Panc1 (cell line): ENCODE measurements around the gene NSD1. TPM values are rescaled to one million over a fixed set of nuclear protein-coding genes. Genes with fewer than 3 reads are reported as not detected.

ENCODE experiments used
- ATAC-seq: fragments of 200-7000 bp; cut with Tn5 transposase; 2 replicates; pipeline ENCODE4 v1.9.1; 2020; ENCODE audit warnings: mild to moderate bottlenecking, moderate library complexity
- BruUV-seq: library from RNA; stranded (reverse); fragments of 400-500 nt; replicated peaks from 2 replicates; lab custom pipeline; 2021; lab: Mats Ljungman, UMichigan
- CTCF ChIA-PET: fragments of 300-600 bp; sonication (Branson Sonifier 250); formaldehyde crosslinking; loops from one replicate; lab custom pipeline; 2022; ENCODE audit warnings: antibody characterized with exemption; lab: Charles Lee
- POLR2A ChIA-PET: fragments of 300-600 bp; sonication (Branson Sonifier 250); formaldehyde crosslinking; loops from one replicate; lab custom pipeline; 2022; ENCODE audit warnings: antibody characterized with exemption; lab: Charles Lee
- DNase-seq: peaks from one replicate; pipeline ENCODE4 v3.0.0-alpha.2; 2010; ENCODE audit warnings: low read depth, low spot score
- H3K27ac ChIP-seq: 2 replicates; pipeline ENCODE4 v1.5.1; 2011; ENCODE audit warnings: mild to moderate bottlenecking, low read length, inconsistent platforms
- H3K27me3 ChIP-seq: fragments of 200-500 bp; sonication (Bioruptor generic); 2 replicates; pipeline ENCODE4 v1.6.0; 2014; ENCODE audit warnings: low read length, inconsistent platforms; ENCODE audit not compliant: control insufficient read depth, insufficient read depth
- H3K36me3 ChIP-seq: fragments of 200-500 bp; sonication (Bioruptor generic); 2 replicates; pipeline ENCODE4 v1.5.1; 2014; ENCODE audit warnings: inconsistent platforms, mild to moderate bottlenecking, low read length, moderate library complexity; ENCODE audit not compliant: control insufficient read depth, insufficient read depth
- H3K4me1 ChIP-seq: 2 replicates; pipeline ENCODE4 v1.5.1; 2011; ENCODE audit warnings: inconsistent platforms, mild to moderate bottlenecking, low read length, moderate library complexity; ENCODE audit not compliant: control insufficient read depth, insufficient read depth
- H3K4me3 ChIP-seq, 2 experiments: 2 replicates each; pipeline ENCODE4 v1.5.1; 2011 to 2012; ENCODE audit warnings: low read depth in 2 of 2, low read length in 2 of 2, mild to moderate bottlenecking in 2 of 2, inconsistent platforms in 1 of 2, moderate library complexity in 1 of 2
- H3K9me3 ChIP-seq: fragments of 200-500 bp; sonication (Bioruptor generic); 2 replicates; pipeline ENCODE4 v1.5.1; 2014; ENCODE audit warnings: low read depth, mild to moderate bottlenecking, inconsistent platforms, low read length, moderate library complexity; ENCODE audit not compliant: control insufficient read depth, insufficient read depth
- CTCF ChIP-seq: fragments of 450-650 bp; IDR thresholded peaks from 2 replicates; pipeline ENCODE4 v1.5.1; 2017; ENCODE audit warnings: mild to moderate bottlenecking
- POLR2AphosphoS5 ChIP-seq: IDR thresholded peaks from 2 replicates; pipeline ENCODE4 v1.6.1; 2012; ENCODE audit warnings: mild to moderate bottlenecking, low read depth, low read length, moderate library complexity
- REST ChIP-seq, 2 experiments: IDR thresholded peaks; 2 replicates each; pipeline ENCODE4 v1.6.1; 2011 to 2012; ENCODE audit warnings: low read depth in 2 of 2, control low read depth in 1 of 2, low read length in 1 of 2, mild to moderate bottlenecking in 1 of 2, moderate library complexity in 1 of 2; ENCODE audit not compliant: insufficient read depth in 1 of 2
- SIN3A ChIP-seq: IDR thresholded peaks from 2 replicates; pipeline ENCODE4 v1.6.1; 2012; ENCODE audit warnings: low read depth, mild to moderate bottlenecking, low read length, moderate library complexity, borderline replicate concordance; ENCODE audit not compliant: insufficient read depth
- TCF7L2 ChIP-seq: IDR thresholded peaks from 2 replicates; pipeline ENCODE4 v1.6.1; 2011; ENCODE audit warnings: mild to moderate bottlenecking, low read depth, low read length, inconsistent platforms
- in situ Hi-C: cut with HindIII; loops from 2 replicates; pipeline ENCODE4 v1.10.0; 2016; ENCODE audit warnings: low sequenced_read_pairs, low pct_unique_long_range_greater_than_20kb
- intact Hi-C: fragments of 100-400 bp; cut with micrococcal nuclease; formaldehyde crosslinking; loops from one replicate; pipeline ENCODE4 v1.10.0; 2022; ENCODE audit not compliant: unreplicated experiment
- total RNA-seq: library from RNA; stranded (reverse); gene quantifications from one replicate; pipeline ENCODE4 v1.2.1, GENCODE V29; 2021; ENCODE audit not compliant: unreplicated experiment

NSD1 gene
- total RNA-seq, 1 experiment from 2014 or later = 58.7 TPM

GRCh38 chr5:177306674-177307543 is 173.3 kb downstream of the NSD1 start:
- Histone ChIP-seq H3K9me3 (no peaks in the 10 kb centered on the region), H3K27me3 (no peaks in the 10 kb centered on the region), H3K4me1 (peaks cover 27% of the 10 kb centered on the region), H3K36me3 (no peaks in the 10 kb centered on the region; the same call in none of the 2 replicates), H3K27ac (no peak overlapping the region; the same call in 1 of the 2 replicates), H3K4me3 (no peak overlapping the region)
- CTCF ChIA-PET = no interaction called here
- in situ Hi-C loops = no loop called here
- ATAC-seq (no peak), DNase-seq (no peak)
- intact Hi-C loops = no loop called here
- no TSS peak for BruUV-seq
- POLR2A ChIA-PET = no interaction called here
- no peak for TF ChIP-seq TCF7L2
- 0 out of 2 replicates have a peak, but pooled peaks have one; percentile 17 for TF ChIP-seq CTCF
- no peak for TF ChIP-seq REST (IDR thresholded peaks at IDR 0.05; ENCODE audit: insufficient read depth in 1 of 2, low read depth in 2 of 2, low read length in 1 of 2)
- peak; percentile 42; the same call in 1 of the 2 replicates for TF ChIP-seq POLR2AphosphoS5
- no peak for TF ChIP-seq SIN3A

DNA sequence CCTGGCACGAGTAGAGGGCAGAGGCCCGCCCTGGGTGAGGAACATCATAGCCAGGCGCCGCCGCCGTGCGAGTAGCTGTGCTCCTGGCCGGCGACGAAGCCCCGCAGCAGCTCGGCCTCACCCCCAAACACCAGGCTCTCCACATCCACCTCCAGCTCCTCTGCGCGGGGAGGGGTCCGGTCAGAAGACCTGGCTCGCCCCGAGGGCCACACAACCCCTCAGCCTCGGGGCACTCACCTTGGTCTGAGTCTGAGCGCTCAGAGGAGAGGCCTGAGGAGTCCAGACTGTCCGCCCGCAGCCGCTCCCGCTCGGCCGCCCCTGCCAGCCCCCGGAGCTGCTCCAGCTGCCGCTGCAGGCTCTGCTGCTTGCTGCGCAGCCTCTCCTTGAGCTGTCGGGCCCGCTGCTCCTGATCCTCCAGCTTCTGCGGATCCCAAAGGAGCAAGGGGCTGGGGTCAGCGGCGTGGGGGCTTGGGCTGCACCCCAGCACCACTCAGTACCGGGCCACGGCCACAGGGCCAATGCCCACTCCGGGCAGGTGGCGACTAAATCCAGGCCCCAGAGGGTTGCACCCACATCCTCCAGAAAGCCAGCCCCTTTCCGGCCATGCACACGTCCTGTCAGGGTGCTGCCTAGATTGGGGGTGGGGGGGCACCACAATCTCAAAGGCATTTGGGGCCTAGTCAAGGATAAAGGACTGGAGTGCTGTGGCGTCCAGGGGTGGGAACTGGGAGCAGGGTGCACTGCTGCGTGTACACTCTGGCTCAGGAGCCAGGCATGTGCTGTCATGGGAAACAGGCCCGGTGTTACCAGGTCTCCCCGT is 174.2 kb downstream of the NSD1 start:
- TF ChIP-seq SIN3A (no peak), POLR2AphosphoS5 (0 out of 2 replicates have a peak, but pooled peaks have one; percentile 4), CTCF (no peak), REST (IDR thresholded peaks at IDR 0.05; ENCODE audit: insufficient read depth in 1 of 2, low read depth in 2 of 2, low read length in 1 of 2) (no peak)
- no peaks in the 10 kb centered on the region for H3K9me3 ChIP-seq
- BruUV-seq = no TSS peak
- no peak overlapping the region for H3K27ac ChIP-seq
- ATAC-seq (no peak), DNase-seq (no peak)
- ChIA-PET CTCF (interaction anchor here (0.7 kb wide), 1 partner anchor 120 kb away, joined by 3 read pairs; no protein-coding TSS in a partner anchor), POLR2A (no interaction called here)
- H3K27me3 ChIP-seq = no peaks in the 10 kb centered on the region
- peaks cover 22% of the 10 kb centered on the region for H3K4me1 ChIP-seq
- no peak overlapping the region for H3K4me3 ChIP-seq
- intact Hi-C loops = no loop called here
- in situ Hi-C loops = no loop called here
- H3K36me3 ChIP-seq = no peaks in the 10 kb centered on the region; the same call in none of the 2 replicates
